ENCODE measurements around the gene ARPC2. TPM values are rescaled to one million over a fixed set of nuclear protein-coding genes. Genes with fewer than 3 reads are reported as not detected.

ARPC2 gene
- total and polyA plus RNA-seq, 2 of the 13 experiments (the other 11 are each of a cell fraction or from before 2014, with no cell fraction given), result 168 to 303 TPM

GRCh38 chr2:218292048-218293014, 75.3 kb downstream of the ARPC2 start, which contains the start of gene TMBIM1 (continued):
- TF ChIP-seq DMTF1 (CRISPR knock-in tag; IDR thresholded peaks at IDR 0.05), result no peak
- TF ChIP-seq ZNF567 (CRISPR knock-in tag; IDR thresholded peaks at IDR 0.05; ENCODE audit: borderline replicate concordance), result no peak
- TF ChIP-seq MAFK (conservative IDR thresholded peaks at IDR 0.05 in 1 of 2, IDR thresholded peaks at IDR 0.05 in 1 of 2; ENCODE audit: low read length in 2 of 2), result no peak
- TF ChIP-seq NFYB (CRISPR knock-in tag; IDR thresholded peaks at IDR 0.05), result no peak
- no peak for TF ChIP-seq NFE2 (CRISPR knock-in tag; IDR thresholded peaks at IDR 0.05)
- no peak for TF ChIP-seq MLLT10 (CRISPR knock-in tag; IDR thresholded peaks at IDR 0.05)
- peak; percentile 71 for TF ChIP-seq CEBPG (CRISPR knock-in tag; IDR thresholded peaks at IDR 0.05)
- no peak for TF ChIP-seq NBN (conservative IDR thresholded peaks at IDR 0.05)
- TF ChIP-seq FOXA1 (IDR thresholded peaks at IDR 0.05), result no peak
- TF ChIP-seq FOXA1 (CRISPR knock-in tag; IDR thresholded peaks at IDR 0.05), result no peak
- TF ChIP-seq ZSCAN31 (CRISPR knock-in tag; IDR thresholded peaks at IDR 0.05; ENCODE audit: low read depth), result peak; percentile 74
- TF ChIP-seq TBP (CRISPR knock-in tag; IDR thresholded peaks at IDR 0.05), result peak; percentile 81; the same call in 1 of the 2 replicates
- TF ChIP-seq PAF1 (CRISPR knock-in tag; IDR thresholded peaks at IDR 0.05), result no peak
- peak; percentile 42; the same call in 1 of the 2 replicates for TF ChIP-seq ZBTB44 (CRISPR knock-in tag; IDR thresholded peaks at IDR 0.05)
- no peak for TF ChIP-seq ZNF292 (CRISPR knock-in tag; IDR thresholded peaks at IDR 0.05; ENCODE audit: borderline replicate concordance, low read depth)
- TF ChIP-seq POLR2AphosphoS2 (IDR thresholded peaks at IDR 0.05; ENCODE audit: low read depth, low read length), result no peak
- 0 out of 4 replicates have a peak, but pooled peaks of 1 of the 2 experiments have one; percentile 10 for TF ChIP-seq REST (IDR thresholded peaks at IDR 0.05; ENCODE audit: borderline replicate concordance in 1 of 2, low read depth in 1 of 2, low read length in 2 of 2)
- peak; percentile 72 for TF ChIP-seq ZNF883 (CRISPR knock-in tag; IDR thresholded peaks at IDR 0.05; ENCODE audit: not compliant biosample characterization)
- TF ChIP-seq RELA (CRISPR knock-in tag; IDR thresholded peaks at IDR 0.05), result no peak
- TF ChIP-seq ZMAT5 (CRISPR knock-in tag; IDR thresholded peaks at IDR 0.05; ENCODE audit: borderline replicate concordance, low read depth), result no peak
- no peak; the same call in 1 of the 2 replicates for TF ChIP-seq KAT7 (CRISPR knock-in tag; IDR thresholded peaks at IDR 0.05; ENCODE audit: borderline replicate concordance)
- peak; percentile 91 for TF ChIP-seq ZNF501 (CRISPR knock-in tag; IDR thresholded peaks at IDR 0.05)
- TF ChIP-seq RBAK (CRISPR knock-in tag; IDR thresholded peaks at IDR 0.05), result no peak
